CD4-positive, alpha-beta T cell treated with Interleukin-4 for 4 hours (primary cell): ENCODE results near the gene FADS3.
"Not testable (repeated sequence)": the region's sequence is repeated elsewhere in the genome, so short reads cannot be mapped to it uniquely, and the experiment has no call there.

Experiments used
- DNase-seq: peaks from one replicate; pipeline ENCODE4 v3.0.0-alpha.2; 2020

FADS3 gene

GRCh38 chr11:61897387-61898246 lies 6.3 kb upstream of the FADS3 start:
- peak; percentile 60 for DNase-seq

GRCh38 chr11:61896665-61897386 lies 5.5 kb upstream of the FADS3 start:
- no peak for DNase-seq

GRCh38 chr11:61895718-61896059 lies 4.3 kb upstream of the FADS3 start:
- DNase-seq = no peak

GRCh38 chr11:61895046-61895717 lies 3.8 kb upstream of the FADS3 start:
- DNase-seq = no peak

- DNase-seq = no peak
These were observed 2.6 kb upstream of the FADS3 start for GRCh38 chr11:61893981-61894380.

- DNase-seq = no peak
These were observed 683 bp upstream of the FADS3 start for GRCh38 chr11:61892085-61892370.

GRCh38 chr11:61890529-61891330 lies 615 bp downstream of the FADS3 start:
- peak; percentile 6 for DNase-seq

GRCh38 chr11:61889831-61890230 lies 1.5 kb downstream of the FADS3 start:
- DNase-seq = no peak

- DNase-seq = no peak
These were observed 2.8 kb downstream of the FADS3 start for GRCh38 chr11:61888590-61888989.

GRCh38 chr11:61887839-61888494 lies 3.4 kb downstream of the FADS3 start:
- DNase-seq = no peak

GRCh38 chr11:61886643-61887042 lies 4.7 kb downstream of the FADS3 start:
- DNase-seq = no peak

GRCh38 chr11:61885784-61886580 lies 5.4 kb downstream of the FADS3 start:
- DNase-seq = no peak

GRCh38 chr11:61885166-61885778 lies 6.1 kb downstream of the FADS3 start:
- DNase-seq = no peak

- DNase-seq = no peak
These were observed 7.4 kb downstream of the FADS3 start for GRCh38 chr11:61883947-61884346.

GRCh38 chr11:61883327-61883726 lies 8.0 kb downstream of the FADS3 start:
- no peak for DNase-seq

- DNase-seq = no peak
These were observed 8.5 kb downstream of the FADS3 start for GRCh38 chr11:61882879-61883278.

- DNase-seq = not testable (repeated sequence)
These were observed 9.1 kb downstream of the FADS3 start for GRCh38 chr11:61882267-61882666.

GRCh38 chr11:61881397-61881796 lies 9.9 kb downstream of the FADS3 start:
- no peak for DNase-seq

- DNase-seq = no peak
These were observed 10.9 kb downstream of the FADS3 start for GRCh38 chr11:61880454-61880853.

- no peak for DNase-seq
These were observed 11.3 kb downstream of the FADS3 start for GRCh38 chr11:61880031-61880430.

- no peak for DNase-seq
These were observed 12.2 kb downstream of the FADS3 start for GRCh38 chr11:61879152-61879551.
